22Rv1 (cell line): ENCODE measurements around the gene GSS.

Source experiments
- ZFX ChIP-seq: fragments of 450-650 bp; IDR thresholded peaks from 2 replicates; pipeline ENCODE4 v1.6.1; 2017; ENCODE audit warnings: antibody characterized with exemption, borderline replicate concordance
- TF ChIP-seq, protein P1 (sequence below): fragments of 450-650 bp; IDR thresholded peaks from 2 replicates; pipeline ENCODE4 v1.5.1; 2017; ENCODE audit warnings: mild to moderate bottlenecking

GRCh38 chr20:34881689-34882088, 73.9 kb downstream of the GSS start:
- TF ChIP-seq, protein P1, sequence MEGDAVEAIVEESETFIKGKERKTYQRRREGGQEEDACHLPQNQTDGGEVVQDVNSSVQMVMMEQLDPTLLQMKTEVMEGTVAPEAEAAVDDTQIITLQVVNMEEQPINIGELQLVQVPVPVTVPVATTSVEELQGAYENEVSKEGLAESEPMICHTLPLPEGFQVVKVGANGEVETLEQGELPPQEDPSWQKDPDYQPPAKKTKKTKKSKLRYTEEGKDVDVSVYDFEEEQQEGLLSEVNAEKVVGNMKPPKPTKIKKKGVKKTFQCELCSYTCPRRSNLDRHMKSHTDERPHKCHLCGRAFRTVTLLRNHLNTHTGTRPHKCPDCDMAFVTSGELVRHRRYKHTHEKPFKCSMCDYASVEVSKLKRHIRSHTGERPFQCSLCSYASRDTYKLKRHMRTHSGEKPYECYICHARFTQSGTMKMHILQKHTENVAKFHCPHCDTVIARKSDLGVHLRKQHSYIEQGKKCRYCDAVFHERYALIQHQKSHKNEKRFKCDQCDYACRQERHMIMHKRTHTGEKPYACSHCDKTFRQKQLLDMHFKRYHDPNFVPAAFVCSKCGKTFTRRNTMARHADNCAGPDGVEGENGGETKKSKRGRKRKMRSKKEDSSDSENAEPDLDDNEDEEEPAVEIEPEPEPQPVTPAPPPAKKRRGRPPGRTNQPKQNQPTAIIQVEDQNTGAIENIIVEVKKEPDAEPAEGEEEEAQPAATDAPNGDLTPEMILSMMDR = no peak
- no peak for TF ChIP-seq ZFX
